HT-29 (cell line): ENCODE data around the gene TYW1B. TPM values are rescaled to one million over a fixed set of nuclear protein-coding genes. Genes with fewer than 3 reads are reported as not detected.
"Not testable (repeated sequence)": the region's sequence is repeated elsewhere in the genome, so short reads cannot be mapped to it uniquely, and the experiment has no call there.

Source experiments
- DNase-seq: peaks from one replicate; pipeline ENCODE4 v3.0.0-alpha.2; 2015; ENCODE audit warnings: low spot score
- total RNA-seq: library from RNA; depleted of rRNA; stranded (reverse); fragments of >200 nt; shearing (Covaris generic); gene quantifications from 2 replicates; pipeline ENCODE4 v1.2.3, GENCODE V29; 2014

Gene TYW1B
- total RNA-seq, 1 experiment from 2014 or later: 1.5 TPM

DNA sequence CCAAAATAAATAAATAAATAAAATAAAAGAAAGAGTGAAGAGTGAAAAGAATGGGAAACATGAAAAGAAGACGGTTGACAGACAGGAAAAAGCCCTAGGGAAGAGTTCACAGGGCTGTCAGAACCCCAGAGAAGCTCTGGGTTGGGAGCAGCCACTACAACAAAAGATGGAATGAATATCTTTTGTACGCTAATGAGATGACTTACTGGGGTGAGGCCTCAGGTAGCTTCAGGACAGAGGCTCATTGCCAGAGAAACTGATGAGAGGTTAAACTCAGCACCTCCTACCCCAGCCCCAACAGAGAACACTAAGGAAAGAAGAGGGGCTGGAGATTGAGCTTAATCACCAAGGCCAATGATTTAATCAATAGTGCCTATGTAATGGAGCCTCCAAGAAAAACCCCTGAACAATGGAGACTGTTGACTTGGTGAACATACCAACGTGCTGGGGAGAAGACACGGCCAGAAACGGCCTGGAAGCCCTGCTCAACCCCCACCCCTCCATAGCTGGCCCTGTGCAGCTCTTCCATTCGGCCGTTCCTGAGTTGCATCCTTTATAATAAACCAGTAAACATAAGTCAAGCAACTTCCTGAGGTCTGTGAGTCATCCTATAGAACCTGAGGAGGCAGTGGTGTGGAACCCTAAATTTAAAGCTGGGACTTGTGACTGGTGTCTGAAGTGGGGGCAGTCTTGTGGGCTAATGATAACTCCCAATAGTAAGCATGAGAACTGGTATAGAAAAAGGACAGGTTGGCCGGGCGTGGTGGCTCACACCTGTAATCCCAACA is 11.4 kb downstream of the TYW1B start:
- DNase-seq: not testable (repeated sequence)

DNA sequence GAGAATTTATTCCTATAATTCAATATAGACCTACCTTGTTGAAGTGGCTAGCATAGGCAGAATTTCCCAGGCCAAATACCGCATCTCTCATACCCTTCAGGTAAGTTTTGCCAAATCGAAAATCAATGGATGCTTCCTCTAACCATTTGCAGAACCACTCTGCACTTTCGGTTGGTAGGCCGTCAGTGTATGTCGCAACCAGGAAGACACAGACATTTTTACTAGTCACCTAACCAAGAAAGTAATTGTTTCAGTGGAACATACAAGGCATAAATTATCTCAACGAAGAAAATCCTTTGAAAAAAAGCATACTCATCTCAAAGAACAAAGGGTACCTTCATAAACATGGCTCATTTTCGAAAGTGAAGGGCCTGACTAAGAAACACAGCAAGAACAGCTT is 17.6 kb downstream of the TYW1B start:
- DNase-seq: not testable (repeated sequence)

DNA sequence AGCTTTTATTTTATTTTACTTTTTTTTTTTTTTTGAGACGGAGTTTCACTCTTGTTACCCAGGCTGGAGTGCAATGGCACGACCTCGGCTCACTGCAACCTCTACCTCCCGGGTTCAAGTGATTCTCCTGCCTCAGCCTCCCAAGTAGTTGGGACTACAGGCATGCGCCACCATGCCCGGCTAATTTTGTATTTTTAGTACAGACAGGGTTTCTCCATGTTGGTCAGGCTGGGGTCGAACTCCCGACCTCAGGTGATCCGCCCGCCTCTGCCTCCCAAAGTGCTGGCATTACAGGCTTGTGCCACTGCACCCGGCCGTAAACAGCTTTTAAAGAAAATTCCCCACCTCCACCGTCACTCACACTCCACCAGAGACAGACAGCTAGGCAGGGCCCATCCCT is 19.5 kb downstream of the TYW1B start:
- not testable (repeated sequence) for DNase-seq

DNA sequence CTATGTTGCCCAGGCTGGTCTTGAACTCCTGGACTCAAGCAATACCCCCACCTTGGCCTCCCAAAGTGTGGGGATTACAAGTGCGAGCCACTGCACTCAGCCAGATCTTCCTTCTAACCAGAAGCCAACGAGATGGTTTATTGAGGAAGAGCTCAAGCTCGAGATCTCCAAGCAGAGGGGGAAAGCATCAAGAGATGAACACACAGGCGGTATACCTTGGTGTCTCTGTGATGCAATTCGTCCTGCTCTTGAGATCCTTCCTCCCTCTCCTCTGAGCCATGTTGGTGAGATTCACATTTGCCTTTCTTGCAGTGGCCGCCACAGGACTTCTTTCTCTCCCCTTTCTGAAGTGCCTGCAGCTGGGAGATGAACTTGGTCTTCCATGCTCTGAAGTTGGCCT is 21.1 kb downstream of the TYW1B start:
- DNase-seq: not testable (repeated sequence)

DNA sequence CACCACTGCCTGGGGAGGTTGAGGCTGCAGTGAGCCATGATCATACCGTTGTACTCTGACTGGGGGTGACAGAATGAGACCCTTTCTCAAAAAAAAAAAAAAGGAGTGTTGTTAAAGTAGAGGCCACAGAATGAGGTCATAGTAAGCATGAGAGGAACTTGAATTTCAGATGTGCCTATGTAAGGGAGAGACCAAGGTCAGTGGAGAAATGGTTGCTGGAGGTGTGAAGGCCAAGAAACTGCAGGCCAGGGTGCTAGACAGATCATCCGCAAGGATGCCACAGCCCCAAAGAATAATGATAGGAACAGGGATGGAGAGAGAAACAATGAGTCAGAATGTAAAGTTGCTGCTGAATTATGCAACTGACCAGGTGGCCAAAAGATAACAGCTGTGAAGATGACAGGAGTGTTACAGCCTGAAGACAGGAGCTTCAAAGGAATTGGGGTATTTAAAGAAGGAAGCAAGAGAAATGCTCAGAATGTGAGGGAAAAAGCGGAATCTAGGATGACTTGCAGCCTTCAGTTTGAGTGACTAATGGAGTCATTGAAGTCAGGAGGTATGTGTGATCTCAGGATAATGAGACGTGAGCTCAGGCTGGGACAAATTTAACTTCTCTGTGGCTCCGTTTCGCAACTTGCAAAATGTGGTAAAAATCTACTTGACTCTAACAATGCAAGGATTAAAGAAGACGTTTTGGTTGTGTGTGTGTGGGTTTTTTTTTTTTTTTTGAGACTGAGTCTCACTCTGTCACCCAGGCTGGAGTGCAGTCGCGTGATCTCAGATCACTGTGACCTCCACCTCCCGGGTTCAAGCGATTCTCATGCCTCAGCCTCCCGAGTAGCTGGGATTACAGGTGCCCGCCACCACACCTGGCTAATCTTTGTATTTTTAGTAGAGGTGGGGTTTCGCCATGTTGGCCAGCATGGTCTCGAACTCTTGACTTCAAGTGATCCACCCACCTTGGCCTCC is 22.2 kb downstream of the TYW1B start:
- DNase-seq: no peak

DNA sequence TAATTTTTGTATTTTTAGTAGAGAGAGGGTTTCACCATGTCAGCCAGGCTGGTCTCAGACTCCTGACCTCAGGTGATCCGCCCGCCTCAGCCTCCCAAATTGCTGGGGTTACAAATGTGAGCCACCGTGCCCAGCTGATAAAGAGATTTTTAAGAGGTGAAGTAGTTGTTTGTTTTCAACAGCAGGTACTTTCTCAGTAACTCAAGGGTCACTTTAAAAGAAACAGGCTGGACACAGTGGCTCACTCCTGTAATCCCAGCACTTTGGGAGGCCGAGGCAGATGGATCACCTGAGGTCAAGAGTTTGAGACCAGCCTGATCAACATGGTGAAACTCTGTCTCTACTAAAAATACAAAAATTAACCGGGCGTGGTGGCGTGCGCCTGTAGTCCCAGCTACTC is 24.2 kb downstream of the TYW1B start:
- not testable (repeated sequence) for DNase-seq

DNA sequence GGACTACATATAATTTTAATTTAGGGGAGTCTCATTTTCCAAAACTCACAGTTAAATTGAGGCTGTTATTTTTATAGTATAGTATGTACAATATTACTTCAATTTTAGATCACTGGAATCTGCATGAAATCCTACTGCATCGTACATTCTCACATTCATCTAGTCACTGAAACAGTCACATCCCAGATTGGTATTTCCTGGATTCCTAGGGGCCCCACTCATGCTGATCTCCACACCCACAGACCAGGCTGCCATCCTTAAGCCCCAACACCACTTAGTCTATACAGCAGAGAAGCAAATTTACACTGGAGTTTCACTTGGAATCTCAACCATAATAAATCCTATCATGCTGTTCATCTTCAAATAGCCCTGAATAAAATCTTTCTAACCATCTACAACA is 26.4 kb downstream of the TYW1B start:
- DNase-seq: not testable (repeated sequence)

DNA sequence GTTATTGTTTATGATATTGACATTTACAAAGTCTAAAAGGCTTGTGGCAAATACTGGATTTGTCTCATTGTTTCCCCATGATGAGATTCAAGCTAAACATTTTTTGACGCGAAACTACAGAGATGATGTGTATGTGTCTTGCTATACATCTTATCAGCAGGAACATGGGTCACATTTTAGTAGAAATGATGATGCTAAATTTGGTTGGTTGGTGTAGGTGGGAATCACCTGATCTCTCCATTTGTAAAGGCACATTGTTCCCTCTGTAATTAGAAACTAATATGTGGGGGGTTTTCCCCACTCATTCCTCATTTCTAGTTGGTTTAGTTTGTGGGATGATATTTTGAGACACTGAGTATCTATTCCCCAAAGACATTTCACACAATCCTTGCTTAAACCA is 32.6 kb downstream of the TYW1B start:
- not testable (repeated sequence) for DNase-seq

DNA sequence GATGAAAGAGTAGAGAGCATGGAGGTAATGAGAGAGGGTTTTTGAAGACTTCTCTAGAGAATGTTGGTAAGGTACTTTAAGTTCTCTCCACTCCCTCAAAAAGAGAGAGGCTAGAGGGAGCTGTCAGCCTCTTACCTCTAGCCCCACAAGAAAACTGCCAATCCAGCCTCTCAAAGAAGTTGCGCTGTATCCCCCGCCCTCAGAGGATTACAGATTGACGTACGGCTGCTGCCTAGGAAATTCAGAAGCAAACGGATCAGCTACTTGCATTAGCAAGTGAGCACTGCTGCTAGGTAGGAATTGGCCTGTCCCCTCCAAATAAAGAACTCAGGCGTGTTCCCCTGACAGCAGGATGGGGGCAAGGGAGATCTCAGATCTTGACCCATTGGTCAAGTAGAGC is 34.2 kb downstream of the TYW1B start:
- no peak for DNase-seq

DNA sequence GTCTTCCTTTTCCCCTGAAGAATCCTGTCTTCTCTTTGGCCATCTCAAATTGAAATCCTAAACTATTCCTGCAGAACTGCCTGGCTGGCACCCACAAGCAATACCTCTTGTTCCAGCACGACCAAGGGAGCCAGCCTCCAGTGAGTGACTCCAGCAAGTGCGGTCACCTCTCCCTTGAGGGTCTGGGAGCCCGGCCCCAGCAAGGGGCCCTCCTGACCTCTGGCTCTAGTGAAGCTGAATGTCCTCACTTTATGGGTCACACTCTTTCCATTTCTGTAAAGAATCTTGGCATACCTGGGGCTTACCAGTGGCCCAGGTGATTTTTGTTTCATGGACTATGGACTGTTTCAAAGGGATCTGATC is 37.3 kb downstream of the TYW1B start:
- not testable (repeated sequence) for DNase-seq

DNA sequence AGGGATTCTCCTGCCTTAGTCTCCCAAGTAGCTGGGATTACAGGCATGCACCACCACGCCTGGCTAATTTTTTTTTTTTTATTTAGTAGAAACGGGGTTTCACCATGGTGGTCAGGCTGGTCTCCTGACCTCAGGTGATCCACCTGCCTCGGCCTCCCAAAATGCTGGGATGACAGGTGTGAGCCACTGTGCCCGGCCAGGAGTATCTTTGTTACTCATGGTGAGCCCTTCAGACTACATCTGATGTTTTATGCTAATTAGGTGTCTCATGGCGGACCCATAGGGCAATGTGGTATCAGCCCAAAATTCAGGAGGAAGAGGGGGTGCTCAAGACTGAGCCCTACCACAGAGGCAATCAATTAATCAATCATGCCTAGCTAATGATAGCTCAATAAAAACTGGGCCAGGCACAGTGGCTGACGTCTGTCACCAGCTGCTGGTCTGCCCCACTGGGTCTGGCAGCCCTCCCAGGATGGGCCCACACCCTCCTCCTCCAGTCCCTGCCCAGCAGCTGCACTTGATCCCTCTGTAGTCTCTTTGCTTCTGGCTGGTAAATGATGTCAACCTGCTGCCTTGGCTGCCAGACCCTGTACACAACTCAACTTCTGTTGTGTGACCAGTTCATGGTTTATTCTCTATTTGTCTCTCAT is 37.8 kb downstream of the TYW1B start:
- not testable (repeated sequence) for DNase-seq

DNA sequence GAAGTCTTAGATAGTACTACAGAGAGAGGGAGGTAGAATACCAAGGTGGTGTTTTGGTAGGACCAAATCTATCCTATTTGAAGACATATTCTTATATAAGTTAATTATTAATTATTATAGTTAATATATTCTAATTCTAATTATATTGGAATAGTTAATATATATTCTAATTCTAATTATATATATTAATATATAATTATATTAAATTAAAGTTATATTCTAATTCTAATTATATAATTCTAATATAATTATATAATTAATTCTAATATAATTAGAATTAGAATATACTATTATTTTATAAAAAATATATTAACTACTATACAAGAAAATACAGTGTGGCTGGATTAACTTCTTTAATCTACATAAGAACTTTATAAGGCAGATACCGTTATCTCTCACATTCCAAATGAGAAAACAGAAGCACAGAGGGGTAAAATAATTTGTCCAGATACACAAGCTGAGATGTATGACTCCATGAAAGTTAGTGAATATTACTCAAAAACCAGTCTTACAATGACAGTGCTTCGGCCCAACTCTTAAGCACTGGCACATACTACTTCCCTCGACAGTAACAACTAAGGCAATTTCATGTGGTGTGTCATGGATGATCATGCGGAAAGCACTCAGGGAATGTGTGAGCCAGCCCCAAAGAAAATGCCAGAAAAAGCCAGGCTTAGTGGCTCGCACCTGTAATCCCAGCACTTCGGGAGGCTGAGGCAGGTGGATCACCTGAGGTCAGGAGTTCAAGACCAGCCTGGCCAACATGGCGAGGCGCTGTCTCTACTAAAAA is 42.6 kb downstream of the TYW1B start:
- no peak for DNase-seq

DNA sequence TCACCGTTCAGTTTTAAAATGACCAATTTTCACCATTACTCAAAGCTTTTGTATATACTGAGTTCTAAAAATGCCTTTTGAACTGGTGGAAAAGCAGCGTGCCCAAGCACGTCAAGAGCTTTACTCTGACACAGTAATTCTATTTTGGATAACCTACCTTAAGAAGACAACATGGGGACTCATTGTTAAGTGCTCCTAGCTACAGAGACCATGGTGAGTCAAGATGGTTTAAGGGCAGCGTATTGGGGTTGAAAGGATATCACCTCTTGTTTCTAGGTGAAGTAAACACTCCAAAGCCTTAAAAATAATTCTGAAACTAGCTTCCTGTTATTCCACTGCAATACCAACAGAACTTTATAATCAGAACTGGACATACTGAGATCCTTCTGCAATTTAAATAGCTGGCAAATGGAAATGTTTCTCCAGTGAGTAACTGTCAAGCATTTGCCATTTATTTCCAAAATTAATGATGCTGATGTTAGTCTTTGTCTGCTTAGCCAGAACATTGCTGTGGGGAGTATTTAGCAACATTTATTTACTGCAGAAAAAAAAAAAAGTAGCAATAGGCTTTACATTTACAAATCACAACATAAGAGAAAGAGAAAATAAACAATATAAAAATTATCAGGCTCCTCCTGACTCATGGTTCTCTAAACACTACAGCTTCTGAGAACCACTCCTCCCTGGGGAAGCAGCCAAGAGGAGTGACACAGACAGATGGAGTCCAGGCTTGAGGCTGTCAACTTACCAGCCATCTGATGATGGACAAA is 44.2 kb downstream of the TYW1B start:
- DNase-seq: not testable (repeated sequence)

DNA sequence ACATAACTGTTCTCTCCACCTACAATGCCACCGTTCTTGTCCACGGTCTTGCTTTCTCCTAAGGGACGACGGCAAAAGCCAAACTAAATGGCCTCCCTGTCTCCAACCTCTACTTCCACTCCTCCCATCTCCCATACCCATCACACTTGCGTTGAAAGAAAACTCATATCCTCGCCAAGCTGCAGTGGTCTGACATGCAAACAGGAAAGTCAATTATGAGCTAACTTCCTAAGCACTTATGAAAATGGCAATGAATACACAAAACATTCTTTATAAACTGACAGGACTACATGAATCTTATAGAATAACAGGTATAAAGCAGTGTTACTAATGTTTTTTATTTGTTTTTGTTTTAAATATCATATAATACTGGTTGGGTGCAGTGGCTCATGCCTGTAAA is 46.4 kb downstream of the TYW1B start:
- no peak for DNase-seq

DNA sequence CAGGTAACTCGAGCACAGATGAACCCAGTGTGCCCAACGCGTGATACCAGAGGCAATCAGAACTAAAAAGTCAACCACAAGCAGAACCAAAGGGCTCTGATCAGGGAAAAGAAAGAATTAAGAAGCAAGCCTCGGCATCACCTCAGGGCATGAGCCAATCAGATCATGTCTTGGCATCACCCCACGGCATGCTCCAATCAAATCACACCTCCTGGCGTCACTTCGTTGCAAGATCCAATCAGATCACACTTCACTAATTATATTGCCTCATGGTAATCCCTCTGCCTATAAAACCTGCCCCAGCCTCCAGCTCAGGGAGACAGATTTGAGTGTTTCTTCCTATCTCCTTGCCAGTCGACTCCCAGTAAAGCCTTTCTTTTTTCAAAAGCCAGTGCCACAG is 46.8 kb downstream of the TYW1B start:
- DNase-seq: no peak

DNA sequence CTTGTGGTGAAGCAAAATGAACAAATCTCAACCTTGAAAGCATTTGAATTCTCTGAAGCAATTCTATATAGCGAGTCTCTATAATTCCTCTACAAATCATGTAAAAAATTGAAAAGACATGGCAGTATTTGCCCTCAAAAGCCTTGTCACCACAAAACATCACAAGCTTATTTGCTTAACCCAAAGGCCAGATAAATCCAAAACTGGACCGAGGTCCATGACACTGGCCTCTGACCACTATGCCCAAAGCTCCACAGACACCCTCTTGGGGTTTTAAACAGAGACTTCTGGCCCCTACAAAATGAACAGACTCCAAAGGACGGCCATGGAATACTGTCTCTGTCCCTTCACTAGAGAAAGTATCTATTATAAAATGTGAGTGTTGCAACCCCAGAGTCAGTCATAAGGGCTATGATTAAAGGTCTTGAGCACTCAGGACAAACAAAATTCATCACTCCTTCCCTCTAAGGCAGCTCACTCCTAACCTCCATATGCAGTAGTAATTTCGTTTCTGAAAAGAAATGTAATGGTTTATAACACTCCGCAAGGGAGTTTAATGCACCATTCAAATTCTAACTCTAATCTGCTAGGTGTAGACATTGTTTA is 47.6 kb downstream of the TYW1B start:
- not testable (repeated sequence) for DNase-seq

DNA sequence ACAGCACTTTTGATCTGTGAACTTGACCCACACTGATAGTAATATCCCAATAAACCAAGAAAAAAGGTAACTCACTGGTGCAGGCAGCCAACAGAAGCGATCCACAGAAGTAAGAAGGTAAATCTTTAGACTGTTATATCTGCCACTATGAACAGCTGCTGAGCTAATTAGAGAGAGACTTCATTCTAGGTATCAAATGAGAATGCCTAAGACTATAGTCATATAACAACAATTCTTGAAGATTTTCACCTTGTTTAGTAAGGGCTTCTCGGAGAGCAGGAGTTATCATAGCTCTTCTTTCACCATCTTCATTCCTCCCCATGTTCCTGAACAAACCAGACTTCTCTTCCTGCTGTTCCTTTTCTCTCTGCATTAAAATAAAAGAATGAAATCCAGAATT is 50.8 kb downstream of the TYW1B start:
- not testable (repeated sequence) for DNase-seq

DNA sequence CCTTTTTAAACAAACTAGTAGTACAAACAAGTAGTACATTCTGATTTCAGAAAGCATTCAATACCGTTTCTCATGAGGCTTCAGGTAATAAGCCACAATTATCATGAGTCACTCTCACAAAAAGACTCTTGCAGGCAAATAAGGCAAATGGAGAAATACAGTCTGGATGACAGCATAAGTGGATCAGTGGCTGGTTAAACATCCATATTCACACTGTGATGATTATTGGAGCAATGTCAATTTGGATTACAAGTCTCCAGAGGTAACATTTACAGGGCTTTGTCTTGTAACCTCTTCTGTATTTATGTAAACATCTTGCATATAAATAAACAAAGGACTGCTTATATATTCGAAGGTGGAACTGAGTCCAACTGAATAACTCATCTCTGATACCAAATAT is 55.4 kb downstream of the TYW1B start:
- DNase-seq: not testable (repeated sequence)

DNA sequence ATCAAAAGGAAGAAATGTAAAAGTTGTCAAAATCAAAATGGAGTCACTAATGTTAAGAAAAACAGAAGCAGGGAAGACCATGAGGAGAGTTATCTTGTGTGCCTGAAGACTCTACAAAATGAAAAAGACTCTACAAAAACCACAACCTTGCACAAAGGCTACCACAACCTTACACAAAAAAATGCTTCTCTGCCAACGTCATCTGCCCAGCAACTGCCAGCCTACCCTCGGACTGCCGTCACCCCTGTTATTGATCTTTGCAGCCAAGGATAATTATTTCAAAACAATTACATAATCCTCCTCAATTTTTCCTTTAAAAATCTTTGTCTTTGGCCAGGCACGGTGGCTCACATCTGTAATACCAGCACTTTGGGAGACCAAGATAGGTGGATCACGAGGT is 61.0 kb downstream of the TYW1B start:
- not testable (repeated sequence) for DNase-seq

DNA sequence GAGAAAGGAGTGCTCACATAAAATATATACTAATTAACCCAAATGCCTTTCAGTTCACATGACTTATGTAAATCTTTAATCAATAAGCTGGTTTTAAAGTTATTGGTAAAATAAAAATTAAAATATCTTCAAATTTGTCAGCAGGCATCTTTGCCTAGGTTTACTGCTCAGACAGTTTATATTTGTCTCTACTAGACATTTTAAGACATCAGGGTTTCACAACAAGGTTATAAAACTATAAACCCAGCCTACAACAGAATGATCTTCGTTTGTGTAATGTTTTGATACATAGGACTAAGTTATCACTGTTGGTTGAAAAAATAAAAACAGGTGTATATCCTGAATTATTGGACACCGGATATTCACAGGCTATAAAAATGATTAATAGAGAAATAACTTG is 67.4 kb downstream of the TYW1B start:
- no peak for DNase-seq
